GM23248 (cell line): Measurements from ENCODE around the gene BCAS1. TPM values are rescaled to one million over a fixed set of nuclear protein-coding genes. Genes with fewer than 3 reads are reported as not detected.

Source experiments
- DNase-seq: peaks from one replicate; pipeline ENCODE4 v3.0.0-alpha.2; 2015
- H2AFZ ChIP-seq: fragments of 200-600 bp; sonication (generic); 2 replicates; pipeline ENCODE4 v1.6.1; 2016; ENCODE audit warnings: antibody characterized with exemption
- H3F3A ChIP-seq: fragments of 200-600 bp; sonication (generic); 2 replicates; pipeline ENCODE4 v1.6.1; 2016; ENCODE audit warnings: mild to moderate bottlenecking, antibody characterized with exemption, mixed run types; ENCODE audit not compliant: insufficient read depth
- H3K27ac ChIP-seq: fragments of 200-600 bp; sonication (generic); 2 replicates; pipeline ENCODE4 v1.5.1; 2016; ENCODE audit warnings: mild to moderate bottlenecking
- H3K27me3 ChIP-seq: fragments of 200-600 bp; sonication (generic); replicated peaks from 2 replicates; pipeline ENCODE4 v1.6.1; 2016; ENCODE audit warnings: mild to moderate bottlenecking; ENCODE audit not compliant: insufficient read depth
- H3K36me3 ChIP-seq: fragments of 200-600 bp; sonication (generic); 2 replicates; pipeline ENCODE4 v1.6.1; 2016; ENCODE audit warnings: low read depth, mild to moderate bottlenecking
- H3K4me1 ChIP-seq: fragments of 200-600 bp; sonication (generic); 2 replicates; pipeline ENCODE4 v1.6.1; 2016; ENCODE audit warnings: mild to moderate bottlenecking; ENCODE audit not compliant: insufficient read depth
- H3K4me2 ChIP-seq: fragments of 200-600 bp; sonication (generic); one replicate; pipeline ENCODE4 v1.6.1; 2016; ENCODE audit warnings: mild to moderate bottlenecking; ENCODE audit not compliant: unreplicated experiment
- H3K4me3 ChIP-seq: fragments of 200-600 bp; sonication (generic); 2 replicates; pipeline ENCODE4 v1.5.1; 2016; ENCODE audit warnings: mild to moderate bottlenecking
- H3K79me2 ChIP-seq: fragments of 200-600 bp; sonication (generic); 2 replicates; pipeline ENCODE4 v1.6.1; 2016; ENCODE audit warnings: mild to moderate bottlenecking; ENCODE audit not compliant: insufficient read depth
- H3K9ac ChIP-seq: fragments of 200-600 bp; sonication (generic); 2 replicates; pipeline ENCODE4 v1.6.1; 2016; ENCODE audit warnings: mild to moderate bottlenecking
- H3K9me2 ChIP-seq: fragments of 200-600 bp; sonication (generic); 2 replicates; pipeline ENCODE4 v1.6.1; 2016; ENCODE audit warnings: mixed run types, mild to moderate bottlenecking, moderate library complexity; ENCODE audit not compliant: insufficient read depth
- H3K9me3 ChIP-seq: fragments of 200-600 bp; sonication (generic); one replicate; pipeline ENCODE4 v1.6.1; 2017; ENCODE audit warnings: low read depth
- H4K20me1 ChIP-seq: fragments of 200-600 bp; sonication (generic); 2 replicates; pipeline ENCODE4 v1.6.0; 2016; ENCODE audit not compliant: insufficient read depth
- EZH2 ChIP-seq: fragments of 200-600 bp; sonication (generic); IDR thresholded peaks from 2 replicates; pipeline ENCODE4 v1.6.1; 2018; ENCODE audit warnings: antibody characterized with exemption, mild to moderate bottlenecking; ENCODE audit not compliant: insufficient read depth, poor library complexity, severe bottlenecking
- EZH2phosphoT487 ChIP-seq: fragments of 200-600 bp; sonication (generic); IDR thresholded peaks from 2 replicates; pipeline ENCODE4 v1.6.1; 2018; ENCODE audit warnings: antibody characterized with exemption, moderate library complexity, mild to moderate bottlenecking, low read depth; ENCODE audit not compliant: insufficient read depth
- WGBS, 2 experiments: methylation state at CpG; one replicate each; pipeline ENCODE4 v1.1.6; 2015 to 2017; ENCODE audit warnings: low lambda C conversion rate in 2 of 2, low coverage in 1 of 2; ENCODE audit errors: missing lambda C conversion rate in 2 of 2; 5-methylcytosine and 5-hydroxymethylcytosine counted together
- in situ Hi-C: fragments of 300-500 bp; cut with MboI; formaldehyde crosslinking; loops from 2 replicates; pipeline ENCODE4 v1.15.0; 2020
- polyA plus RNA-seq: library from polyadenylated mRNA; unstranded; fragments of >200 nt; fragmentation: Nextera tagmentation; extraction: Ambion mirVana; gene quantifications from 2 replicates; pipeline ENCODE4 v1.2.1, GENCODE V29; 2016
- total RNA-seq: library from RNA; depleted of rRNA; stranded (reverse); fragments of >200 nt; shearing (Covaris generic); gene quantifications from 2 replicates; pipeline ENCODE4 v1.2.3, GENCODE V29; 2014

BCAS1 gene
- total and polyA plus RNA-seq, 2 experiments from 2014 or later = 0.41 TPM; not detected in 1

DNA sequence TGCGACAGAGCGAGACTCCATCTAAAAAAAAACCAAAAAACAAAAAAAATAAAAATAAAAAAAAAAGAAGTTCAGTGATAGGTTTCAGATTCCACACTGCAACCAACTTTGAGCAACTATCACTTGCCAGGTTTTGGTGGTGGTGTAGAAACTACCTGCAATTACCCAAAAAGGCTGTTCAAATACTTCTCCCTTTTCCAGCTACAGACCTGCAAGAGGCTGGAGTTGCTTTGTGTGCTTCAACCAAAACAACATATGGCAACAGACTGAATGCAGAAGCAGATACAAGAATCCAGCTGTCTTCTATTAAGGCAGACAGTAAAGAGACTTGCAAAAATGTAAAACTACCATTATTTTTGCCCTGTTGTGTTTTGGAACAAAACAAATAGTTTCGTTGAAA is 9.3 kb upstream of the BCAS1 start:
- Histone ChIP-seq H3K27me3 (no peaks in the 10 kb centered on the region), H3K9me2 (no peaks in the 10 kb centered on the region), H3K9ac (no peak overlapping the region), H3K4me3 (no peak overlapping the region), H4K20me1 (no peaks in the 10 kb centered on the region), H2AFZ (no peak overlapping the region), H3K9me3 (no peaks in the 10 kb centered on the region), H3K4me2 (no peak overlapping the region), H3K27ac (no peak overlapping the region), H3F3A (peaks cover 14% of the 10 kb centered on the region), H3K4me1 (peaks cover 9% of the 10 kb centered on the region), H3K79me2 (no peaks in the 10 kb centered on the region), H3K36me3 (no peaks in the 10 kb centered on the region)
- TF ChIP-seq EZH2phosphoT487 = no peak
- in situ Hi-C loops = no loop called here
- WGBS, 2 experiments = 36 to 54% methylated on average over 3 of the region's 3 CpGs
- peak; percentile 24 for DNase-seq

- in situ Hi-C loops = no loop called here
Measured at GRCh38 chr20:54078296-54078984, 8.0 kb upstream of the BCAS1 start.

GRCh38 chr20:54076259-54076658 is 5.9 kb upstream of the BCAS1 start:
- H3K4me3 ChIP-seq = no peak overlapping the region
- H4K20me1 ChIP-seq = no peaks in the 10 kb centered on the region
- WGBS, 2 experiments = 75 to 78% methylated on average over 3 of the region's 3 CpGs
- no peak overlapping the region for H3K27ac ChIP-seq
- no peak overlapping the region for H2AFZ ChIP-seq
- H3K79me2 ChIP-seq = no peaks in the 10 kb centered on the region
- H3K9me2 ChIP-seq = no peaks in the 10 kb centered on the region
- no peaks in the 10 kb centered on the region for H3K9me3 ChIP-seq
- H3K4me1 ChIP-seq = no peaks in the 10 kb centered on the region
- no peak overlapping the region for H3K9ac ChIP-seq
- no peak for DNase-seq
- no peaks in the 10 kb centered on the region for H3K36me3 ChIP-seq
- TF ChIP-seq EZH2 = no peak
- TF ChIP-seq EZH2phosphoT487 = no peak
- in situ Hi-C loops = no loop called here
- no peaks in the 10 kb centered on the region for H3F3A ChIP-seq
- H3K27me3 ChIP-seq = no peaks in the 10 kb centered on the region
- H3K4me2 ChIP-seq = no peak overlapping the region

More at GRCh38 chr20:54078296-54078984, 8.0 kb upstream of the BCAS1 start:
- no peak overlapping the region for H3K27ac ChIP-seq
- 0 out of 2 replicates have a peak, but pooled peaks cover 3% of the 10 kb centered on the region for H3F3A ChIP-seq
- no peaks in the 10 kb centered on the region for H3K4me1 ChIP-seq
- TF ChIP-seq EZH2 (no peak), EZH2phosphoT487 (no peak)
- 87 to 89% methylated on average over 7 of the region's 7 CpGs for WGBS, 2 experiments
- H4K20me1 ChIP-seq = no peaks in the 10 kb centered on the region
- no peak overlapping the region for H3K4me2 ChIP-seq
- H3K79me2 ChIP-seq = no peaks in the 10 kb centered on the region
- no peaks in the 10 kb centered on the region for H3K27me3 ChIP-seq
- no peak overlapping the region for H2AFZ ChIP-seq
- no peak overlapping the region for H3K9ac ChIP-seq
- H3K9me2 ChIP-seq = no peaks in the 10 kb centered on the region
- H3K36me3 ChIP-seq = no peaks in the 10 kb centered on the region
- no peak overlapping the region for H3K4me3 ChIP-seq
- no peak for DNase-seq
- no peaks in the 10 kb centered on the region for H3K9me3 ChIP-seq

GRCh38 chr20:54075322-54075721 is 4.9 kb upstream of the BCAS1 start:
- Histone ChIP-seq H3K27me3 (no peaks in the 10 kb centered on the region), H2AFZ (no peak overlapping the region), H3K36me3 (no peaks in the 10 kb centered on the region), H3K4me1 (no peaks in the 10 kb centered on the region), H3K9ac (no peak overlapping the region), H3K9me3 (no peaks in the 10 kb centered on the region), H3F3A (no peaks in the 10 kb centered on the region), H3K79me2 (no peaks in the 10 kb centered on the region), H3K9me2 (no peaks in the 10 kb centered on the region), H3K4me2 (no peak overlapping the region), H3K27ac (no peak overlapping the region), H3K4me3 (no peak overlapping the region), H4K20me1 (no peaks in the 10 kb centered on the region)
- in situ Hi-C loops = no loop called here
- TF ChIP-seq EZH2phosphoT487 = no peak
- DNase-seq = no peak
- WGBS, 2 experiments = 56 to 68% methylated on average over 1 of the region's 1 CpG

DNA sequence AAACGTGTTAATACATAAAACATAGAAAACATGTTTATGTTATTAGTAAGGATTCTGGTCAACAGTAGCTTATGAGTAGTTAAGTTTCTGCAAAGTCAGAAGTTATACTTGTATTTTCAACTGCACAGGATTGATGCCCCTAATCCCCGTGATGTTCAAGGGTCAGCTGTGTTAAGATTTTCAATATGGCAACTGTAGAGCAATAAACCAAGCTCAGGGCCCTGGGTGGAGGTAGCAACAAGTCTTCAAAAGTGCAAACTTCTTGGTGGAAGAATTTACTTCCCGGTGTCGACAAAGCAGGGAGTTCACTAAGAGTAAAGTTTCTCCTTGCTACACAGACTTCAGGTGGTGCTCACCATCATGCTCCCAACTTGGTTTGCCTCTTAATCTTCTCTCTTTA is 4.1 kb upstream of the BCAS1 start:
- in situ Hi-C loops = no loop called here
- WGBS, 2 experiments = 63 to 66% methylated on average over 4 of the region's 4 CpGs

More for the DNA sequence above, 4.1 kb upstream of the BCAS1 start:
- Histone ChIP-seq H4K20me1 (no peaks in the 10 kb centered on the region), H3K4me1 (no peaks in the 10 kb centered on the region), H3K9me3 (no peaks in the 10 kb centered on the region), H3K27ac (no peak overlapping the region), H3F3A (no peaks in the 10 kb centered on the region), H3K9me2 (no peaks in the 10 kb centered on the region), H3K4me2 (no peak overlapping the region), H3K36me3 (no peaks in the 10 kb centered on the region), H3K27me3 (no peaks in the 10 kb centered on the region), H3K79me2 (no peaks in the 10 kb centered on the region), H2AFZ (no peak overlapping the region), H3K9ac (no peak overlapping the region), H3K4me3 (no peak overlapping the region)
- TF ChIP-seq EZH2 = no peak
- no peak for TF ChIP-seq EZH2phosphoT487
- DNase-seq = no peak
